GM10248 (cell line): ENCODE data around the gene FAM13B.
"Not testable (repeated sequence)": the region's sequence is repeated elsewhere in the genome, so short reads cannot be mapped to it uniquely, and the experiment has no call there.

ENCODE experiments used
- CTCF ChIA-PET: fragments of 300-600 bp; sonication (Branson Sonifier 250); formaldehyde crosslinking; extraction: SDS; loops from one replicate; lab custom pipeline; 2021; ENCODE audit warnings: antibody characterized with exemption; lab: Yijun Ruan, JAX
- POLR2A ChIA-PET: fragments of 350-650 bp; sonication (Branson Sonifier 250); formaldehyde crosslinking; extraction: SDS; loops from one replicate; lab custom pipeline; 2020; ENCODE audit warnings: antibody characterized with exemption; lab: Yijun Ruan, JAX
- DNase-seq: peaks from one replicate; pipeline ENCODE4 v3.0.0; 2012; ENCODE audit errors: extremely low spot score
- CTCF ChIP-seq: IDR thresholded peaks from 2 replicates; pipeline ENCODE4 v1.5.1; 2012; ENCODE audit warnings: mild to moderate bottlenecking, low read depth; ENCODE audit errors: extremely low read depth, missing control alignments, control extremely low read depth

FAM13B gene

GRCh38 chr5:138032572-138033385 is at the start of gene FAM13B:
Gene FAM13B (minus strand): TSS chr5:138033079. CDS start chr5:138019111, 13,968 bp downstream.
- CTCF ChIA-PET = interaction anchor here (0.6 to 7.9 kb wide), 5 partner anchors 14 to 254 kb away, joined by 3 to 165 read pairs (median 43); no protein-coding TSS in a partner anchor
- POLR2A ChIA-PET = no interaction called here
- peak; percentile 90 for DNase-seq
- no peak for TF ChIP-seq CTCF

- DNase-seq = no peak
- CTCF ChIA-PET = interaction anchor here (0.7 to 10.4 kb wide), 11 partner anchors 9 to 67 kb away, joined by 3 to 130 read pairs (median 6); no protein-coding TSS in a partner anchor
- POLR2A ChIA-PET = no interaction called here
- no peak for TF ChIP-seq CTCF
These were observed 49.2 kb upstream of the FAM13B start for GRCh38 chr5:138082033-138082432.

GRCh38 chr5:138078006-138078643 is 45.2 kb upstream of the FAM13B start:
- ChIA-PET POLR2A (no interaction called here), CTCF (interaction anchor here (1.1 to 10.4 kb wide), 23 partner anchors 10 to 443 kb away, joined by 3 to 130 read pairs (median 9); partner anchors contain the start of gene NME5)
- TF ChIP-seq CTCF = no peak
- no peak for DNase-seq

- ChIA-PET POLR2A (no interaction called here), CTCF (interaction anchor here (0.5 to 10.4 kb wide), 39 partner anchors 9 to 1183 kb away, joined by 3 to 130 read pairs (median 5); partner anchors contain the start of gene NME5)
- peak; percentile 63 for DNase-seq
- TF ChIP-seq CTCF = peak; percentile 71
These were observed 44.3 kb upstream of the FAM13B start for GRCh38 chr5:138077064-138077696.

GRCh38 chr5:138070026-138070425 is 37.1 kb upstream of the FAM13B start:
- CTCF ChIA-PET = interaction anchor here (1.0 to 9.9 kb wide), 20 partner anchors 8 to 440 kb away, joined by 3 to 165 read pairs (median 6); partner anchors contain the start of genes FAM13B and WNT8A
- DNase-seq, POLR2A ChIA-PET: not testable (repeated sequence)

GRCh38 chr5:138068742-138069600 is 36.1 kb upstream of the FAM13B start:
- peak; percentile 78 for DNase-seq
- peak; percentile 72 for TF ChIP-seq CTCF
- ChIA-PET POLR2A (no interaction called here), CTCF (interaction anchor here (0.7 to 9.9 kb wide), 46 partner anchors 8 to 446 kb away, joined by 3 to 165 read pairs (median 4); partner anchors contain the start of genes FAM13B, NME5, PKD2L2 and WNT8A)
